ENCODE data around the gene XIRP2. TPM values are rescaled to one million over a fixed set of nuclear protein-coding genes. Genes with fewer than 3 reads are reported as not detected.

The XIRP2 gene
- total and polyA plus RNA-seq, 2 of the 13 experiments (the other 11 are each of a cell fraction or from before 2014, with no cell fraction given) = 0.04 to 0.05 TPM

DNA sequence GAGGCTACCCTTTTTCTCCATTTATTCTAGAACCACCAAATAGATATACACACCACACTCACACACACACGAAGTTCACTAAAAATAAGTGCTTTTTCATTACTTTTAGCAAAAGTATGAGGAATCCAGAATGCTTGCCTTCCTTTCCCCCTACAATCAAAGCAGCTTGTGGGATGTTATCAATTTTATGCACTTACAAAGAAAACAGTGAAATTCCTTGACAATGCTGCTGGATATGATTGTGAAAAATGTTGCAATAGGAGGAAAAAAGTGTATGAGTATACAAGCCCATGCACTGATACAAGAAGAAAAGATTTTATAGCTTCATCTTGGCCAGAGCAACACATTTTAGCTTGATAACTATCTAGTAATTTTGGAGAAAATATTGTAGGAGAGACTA, 269.2 kb downstream of the XIRP2 start:
- POLR2A ChIA-PET = no interaction called here
- no peaks in the 10 kb centered on the region for H4K20me1 ChIP-seq (ENCODE audit: insufficient read depth, low read length)
- H2AFZ ChIP-seq (ENCODE audit: low read length) = no peak overlapping the region
- no TSS peak for BruUV-seq (replicated peaks)
- in situ Hi-C loops (cut with HindIII; ENCODE audit: extremely low pct_ligation_motif_present, low pct_unique_long_range_greater_than_20kb) (no loop called here), intact Hi-C loops (cut with micrococcal nuclease; ENCODE audit: unreplicated experiment) (no loop called here)
- H3K9ac ChIP-seq (ENCODE audit: insufficient read depth, low read depth, low read length) = no peak overlapping the region
- no peak overlapping the region for H3K4me3 ChIP-seq (replicated peaks in 1 of 3; ENCODE audit: insufficient read depth in 1 of 3, low read depth in 2 of 3, low read length in 3 of 3)
- TF ChIP-seq RFXANK (CRISPR knock-in tag; IDR thresholded peaks at IDR 0.05) (no peak), ZNF460 (CRISPR knock-in tag; IDR thresholded peaks at IDR 0.05; ENCODE audit: borderline replicate concordance) (no peak), PCBP1 (IDR thresholded peaks at IDR 0.05; ENCODE audit: borderline replicate concordance, low read depth, low read length) (no peak), AGO2 (optimal IDR thresholded peaks at IDR 0.05; ENCODE audit: low read depth, low read length) (no peak), ZBTB3 (CRISPR knock-in tag; IDR thresholded peaks at IDR 0.05; ENCODE audit: borderline replicate concordance, low read depth) (no peak), AGO1 (IDR thresholded peaks at IDR 0.05; ENCODE audit: low read depth, low read length, poor library complexity, severe bottlenecking) (no peak), KAT2B (IDR thresholded peaks at IDR 0.05; ENCODE audit: borderline replicate concordance, low read depth, low read length) (no peak), ZNF251 (CRISPR knock-in tag; IDR thresholded peaks at IDR 0.05) (no peak), SATB2 (CRISPR knock-in tag; IDR thresholded peaks at IDR 0.05) (no peak), ZKSCAN8 (CRISPR knock-in tag; IDR thresholded peaks at IDR 0.05; ENCODE audit: borderline replicate concordance) (no peak), MEF2D (CRISPR knock-in tag; IDR thresholded peaks at IDR 0.05) (no peak)
- DNase-seq (ENCODE audit: low spot score) (no peak), FAIRE-seq (no peak), ATAC-seq (no peak)
- H3K27me3 ChIP-seq (ENCODE audit: control insufficient read depth in 1 of 2, insufficient read depth in 2 of 2, low read length in 2 of 2) = no peaks in the 10 kb centered on the region
- CTCF ChIA-PET (ENCODE audit: low intra/inter-chr PET ratio, low total read pairs) = no interaction called here
- 4% methylated on average over 1 of the region's 1 CpG for WGBS (ENCODE audit: low lambda C conversion rate)
- H3K9me3 ChIP-seq (ENCODE audit: low read length) = peaks cover 8% of the 10 kb centered on the region; the same call in 1 of the 2 replicates
- no peak overlapping the region for H3K27ac ChIP-seq (ENCODE audit: extremely low read length, insufficient read depth, low read length)
- H3K4me2 ChIP-seq (ENCODE audit: low read depth, low read length) = no peak overlapping the region
- no peaks in the 10 kb centered on the region for H3K79me2 ChIP-seq (ENCODE audit: insufficient read depth, low read length)
- no peaks in the 10 kb centered on the region for H3K4me1 ChIP-seq (ENCODE audit: insufficient read depth, low read length)
- H3K36me3 ChIP-seq (replicated peaks in 1 of 2; ENCODE audit: control insufficient read depth in 1 of 2, insufficient read depth in 2 of 2, low read length in 2 of 2) = no peaks in the 10 kb centered on the region

DNA sequence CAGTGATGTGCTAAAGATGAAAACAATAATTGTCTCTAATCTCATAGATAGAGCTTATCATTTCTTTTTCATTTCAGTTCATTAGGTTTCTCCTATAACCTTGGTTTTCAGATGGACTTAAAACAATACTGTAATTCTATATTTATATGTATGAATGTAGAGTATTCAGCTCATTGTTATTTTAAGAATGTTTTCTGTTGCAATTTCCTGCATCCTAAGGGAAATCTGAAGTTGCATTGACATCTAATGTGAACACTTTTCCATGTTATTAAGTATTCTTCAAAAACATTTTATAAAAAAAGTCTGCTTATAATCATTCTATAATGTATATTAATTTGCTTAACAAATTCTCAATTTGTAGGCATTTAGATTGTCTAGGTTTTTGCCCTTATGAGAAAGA, 288.9 kb downstream of the XIRP2 start:
- no peak for FAIRE-seq
- TF ChIP-seq, protein P1, sequence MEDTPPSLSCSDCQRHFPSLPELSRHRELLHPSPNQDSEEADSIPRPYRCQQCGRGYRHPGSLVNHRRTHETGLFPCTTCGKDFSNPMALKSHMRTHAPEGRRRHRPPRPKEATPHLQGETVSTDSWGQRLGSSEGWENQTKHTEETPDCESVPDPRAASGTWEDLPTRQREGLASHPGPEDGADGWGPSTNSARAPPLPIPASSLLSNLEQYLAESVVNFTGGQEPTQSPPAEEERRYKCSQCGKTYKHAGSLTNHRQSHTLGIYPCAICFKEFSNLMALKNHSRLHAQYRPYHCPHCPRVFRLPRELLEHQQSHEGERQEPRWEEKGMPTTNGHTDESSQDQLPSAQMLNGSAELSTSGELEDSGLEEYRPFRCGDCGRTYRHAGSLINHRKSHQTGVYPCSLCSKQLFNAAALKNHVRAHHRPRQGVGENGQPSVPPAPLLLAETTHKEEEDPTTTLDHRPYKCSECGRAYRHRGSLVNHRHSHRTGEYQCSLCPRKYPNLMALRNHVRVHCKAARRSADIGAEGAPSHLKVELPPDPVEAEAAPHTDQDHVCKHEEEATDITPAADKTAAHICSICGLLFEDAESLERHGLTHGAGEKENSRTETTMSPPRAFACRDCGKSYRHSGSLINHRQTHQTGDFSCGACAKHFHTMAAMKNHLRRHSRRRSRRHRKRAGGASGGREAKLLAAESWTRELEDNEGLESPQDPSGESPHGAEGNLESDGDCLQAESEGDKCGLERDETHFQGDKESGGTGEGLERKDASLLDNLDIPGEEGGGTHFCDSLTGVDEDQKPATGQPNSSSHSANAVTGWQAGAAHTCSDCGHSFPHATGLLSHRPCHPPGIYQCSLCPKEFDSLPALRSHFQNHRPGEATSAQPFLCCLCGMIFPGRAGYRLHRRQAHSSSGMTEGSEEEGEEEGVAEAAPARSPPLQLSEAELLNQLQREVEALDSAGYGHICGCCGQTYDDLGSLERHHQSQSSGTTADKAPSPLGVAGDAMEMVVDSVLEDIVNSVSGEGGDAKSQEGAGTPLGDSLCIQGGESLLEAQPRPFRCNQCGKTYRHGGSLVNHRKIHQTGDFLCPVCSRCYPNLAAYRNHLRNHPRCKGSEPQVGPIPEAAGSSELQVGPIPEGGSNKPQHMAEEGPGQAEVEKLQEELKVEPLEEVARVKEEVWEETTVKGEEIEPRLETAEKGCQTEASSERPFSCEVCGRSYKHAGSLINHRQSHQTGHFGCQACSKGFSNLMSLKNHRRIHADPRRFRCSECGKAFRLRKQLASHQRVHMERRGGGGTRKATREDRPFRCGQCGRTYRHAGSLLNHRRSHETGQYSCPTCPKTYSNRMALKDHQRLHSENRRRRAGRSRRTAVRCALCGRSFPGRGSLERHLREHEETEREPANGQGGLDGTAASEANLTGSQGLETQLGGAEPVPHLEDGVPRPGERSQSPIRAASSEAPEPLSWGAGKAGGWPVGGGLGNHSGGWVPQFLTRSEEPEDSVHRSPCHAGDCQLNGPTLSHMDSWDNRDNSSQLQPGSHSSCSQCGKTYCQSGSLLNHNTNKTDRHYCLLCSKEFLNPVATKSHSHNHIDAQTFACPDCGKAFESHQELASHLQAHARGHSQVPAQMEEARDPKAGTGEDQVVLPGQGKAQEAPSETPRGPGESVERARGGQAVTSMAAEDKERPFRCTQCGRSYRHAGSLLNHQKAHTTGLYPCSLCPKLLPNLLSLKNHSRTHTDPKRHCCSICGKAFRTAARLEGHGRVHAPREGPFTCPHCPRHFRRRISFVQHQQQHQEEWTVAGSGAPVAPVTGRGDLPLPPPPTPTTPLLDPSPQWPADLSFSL (CRISPR knock-in tag; IDR thresholded peaks at IDR 0.05) = no peak
- no peak for TF ChIP-seq FOXK2 (IDR thresholded peaks at IDR 0.05)
- no peak for TF ChIP-seq ZNF451 (CRISPR knock-in tag; IDR thresholded peaks at IDR 0.05)

More for the DNA sequence above, 288.9 kb downstream of the XIRP2 start:
- ChIA-PET POLR2A (no interaction called here), CTCF (ENCODE audit: low intra/inter-chr PET ratio, low total read pairs) (no interaction called here)
- Histone ChIP-seq H3K4me1 (ENCODE audit: insufficient read depth, low read length) (no peaks in the 10 kb centered on the region), H3K4me3 (replicated peaks in 1 of 3; ENCODE audit: insufficient read depth in 1 of 3, low read depth in 2 of 3, low read length in 3 of 3) (no peak overlapping the region), H4K20me1 (ENCODE audit: insufficient read depth, low read length) (no peaks in the 10 kb centered on the region), H3K4me2 (ENCODE audit: low read depth, low read length) (no peak overlapping the region), H3K9ac (ENCODE audit: insufficient read depth, low read depth, low read length) (no peak overlapping the region), H3K27ac (ENCODE audit: extremely low read length, insufficient read depth, low read length) (no peak overlapping the region), H2AFZ (ENCODE audit: low read length) (no peak overlapping the region), H3K9me3 (ENCODE audit: low read length) (no peaks in the 10 kb centered on the region), H3K79me2 (ENCODE audit: insufficient read depth, low read length) (no peaks in the 10 kb centered on the region), H3K27me3 (ENCODE audit: control insufficient read depth in 1 of 2, insufficient read depth in 2 of 2, low read length in 2 of 2) (no peaks in the 10 kb centered on the region), H3K36me3 (replicated peaks in 1 of 2; ENCODE audit: control insufficient read depth in 1 of 2, insufficient read depth in 2 of 2, low read length in 2 of 2) (no peaks in the 10 kb centered on the region)
- no TSS peak for BruUV-seq (replicated peaks)
- DNase-seq (ENCODE audit: low spot score) = no peak
- ATAC-seq = no peak
- in situ Hi-C loops (cut with HindIII; ENCODE audit: extremely low pct_ligation_motif_present, low pct_unique_long_range_greater_than_20kb) (no loop called here), intact Hi-C loops (cut with micrococcal nuclease; ENCODE audit: unreplicated experiment) (no loop called here)
